CD4-positive, alpha-beta T cell treated with Interferon gamma for 1 hour (primary cell): ENCODE measurements around the gene DEPDC5.
A peak's percentile ranks its signal among the peaks of the same experiment; 100 is the strongest.
"Not testable (repeated sequence)": the region's sequence is repeated elsewhere in the genome, so short reads cannot be mapped to it uniquely, and the experiment has no call there.

ENCODE experiments used
- DNase-seq: peaks from one replicate; pipeline ENCODE4 v3.0.0-alpha.2; 2020

DEPDC5 gene

DNA sequence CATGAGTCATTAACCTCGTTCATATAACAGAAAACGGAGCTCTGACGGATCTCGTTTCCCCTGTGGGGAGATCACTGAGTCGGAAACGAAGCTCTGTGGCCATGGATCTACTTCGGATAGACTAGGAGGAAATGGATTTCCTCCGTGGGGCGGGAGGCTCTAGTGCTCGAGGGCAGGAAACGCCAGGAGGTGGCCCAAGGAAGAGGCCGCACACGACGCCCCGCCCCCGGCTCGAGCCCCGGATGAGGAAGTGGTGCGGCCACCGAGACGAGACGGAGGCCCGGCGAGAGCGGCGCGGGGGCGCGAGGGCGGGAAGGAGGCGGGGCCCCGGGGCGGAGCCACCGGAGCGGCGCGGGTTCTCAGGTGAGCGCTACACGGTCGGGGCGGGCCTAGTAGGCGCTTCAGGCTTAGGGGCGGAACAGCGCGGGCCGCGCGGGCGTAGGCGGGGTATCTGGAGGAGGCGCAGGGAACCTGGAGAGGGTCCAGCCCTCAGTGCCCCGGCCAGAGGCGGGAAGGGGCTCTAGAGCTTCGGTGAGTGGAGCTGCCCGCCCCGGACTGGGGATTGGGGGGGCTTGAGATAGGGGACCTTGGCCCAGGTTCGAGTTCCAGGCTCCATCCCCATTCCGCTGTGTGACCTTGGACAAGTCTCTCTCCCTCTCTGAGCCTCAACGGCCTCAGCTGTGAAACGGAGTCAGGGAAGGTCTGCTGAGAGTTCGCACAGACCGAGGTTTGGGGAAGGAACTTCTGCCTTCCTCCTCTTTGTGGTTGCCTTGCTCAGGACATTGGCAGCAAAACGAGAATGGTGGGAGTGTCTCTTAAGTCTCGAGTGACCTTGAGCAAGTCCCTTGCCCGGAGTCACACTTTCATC, at the start of gene DEPDC5:
Gene DEPDC5, plus strand, starts transcription at position 386 of the 868 bp plus-strand sequence. CDS start 903 bp downstream, outside the sequence.
- DNase-seq: peak; percentile 95

DNA sequence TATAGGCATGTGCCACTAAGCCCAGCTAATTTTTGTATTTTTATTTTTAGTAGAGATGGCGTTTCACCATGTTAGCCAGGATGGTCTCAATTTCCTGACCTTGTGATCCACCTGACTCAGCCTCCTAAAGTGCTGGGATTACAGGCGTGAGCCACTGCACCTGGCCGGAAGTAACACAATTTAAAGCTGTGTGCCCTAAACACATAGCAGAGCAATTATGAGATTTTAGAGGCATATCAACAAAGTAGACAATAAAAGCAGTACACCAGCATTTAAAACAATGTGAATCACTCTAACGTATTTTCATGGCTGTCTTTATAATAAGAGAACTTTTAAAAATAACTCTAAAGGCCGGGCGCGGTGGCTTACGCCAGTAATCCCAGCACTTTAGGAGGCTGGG, 46.3 kb upstream of the DEPDC5 start:
- DNase-seq: no peak

DNA sequence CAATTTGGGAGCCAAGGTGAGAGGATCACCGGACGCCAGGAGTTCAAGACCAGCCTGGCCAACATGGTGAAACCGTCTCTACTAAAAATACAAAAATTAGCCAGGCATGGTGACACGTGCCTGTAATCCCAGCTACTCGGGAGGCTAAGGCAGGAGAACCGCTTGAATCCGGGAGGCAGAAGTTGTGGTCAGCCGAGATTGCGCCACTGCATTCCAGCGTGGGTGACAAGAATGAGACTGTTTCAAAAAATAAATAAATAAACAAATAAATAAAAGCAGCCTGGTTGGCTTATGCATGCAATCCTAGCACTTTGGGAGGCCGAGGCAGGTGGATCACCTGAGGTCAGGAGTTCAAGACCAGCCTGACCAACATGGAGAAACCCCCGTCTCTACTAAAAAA, 42.6 kb upstream of the DEPDC5 start:
- DNase-seq: not testable (repeated sequence)

DNA sequence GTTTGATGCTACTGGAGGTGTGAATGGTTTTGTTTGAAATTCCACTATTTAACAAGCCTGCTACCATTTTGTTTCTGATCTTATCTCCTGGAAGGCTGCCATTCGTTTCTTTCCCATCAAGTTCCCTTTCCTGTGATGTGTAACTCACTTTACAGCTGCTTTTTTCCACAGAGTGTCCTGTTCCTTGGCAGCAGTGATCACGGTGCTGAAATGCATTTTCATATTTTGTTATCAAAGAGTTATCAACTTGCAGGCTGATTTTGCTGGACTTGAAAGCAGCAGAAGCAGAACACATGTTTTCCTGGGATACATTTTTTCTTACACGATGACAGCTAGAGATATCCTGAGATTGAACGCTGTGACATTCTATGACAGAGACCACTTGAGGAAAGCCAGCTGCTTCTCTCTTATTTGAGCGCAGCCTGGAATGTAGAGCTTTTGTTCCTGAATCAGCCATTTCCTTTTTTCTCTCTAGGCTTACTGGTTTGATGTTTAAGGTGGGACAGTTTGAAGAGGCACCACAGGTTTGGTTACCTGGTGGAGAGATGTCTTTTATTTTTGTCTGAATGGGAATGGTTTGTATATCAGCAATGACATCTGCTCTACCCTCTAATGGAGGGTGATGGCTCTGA, 38.6 kb upstream of the DEPDC5 start:
- DNase-seq: no peak

GRCh38 chr22:31719850-31720471, 33.9 kb upstream of the DEPDC5 start:
- no peak for DNase-seq

DNA sequence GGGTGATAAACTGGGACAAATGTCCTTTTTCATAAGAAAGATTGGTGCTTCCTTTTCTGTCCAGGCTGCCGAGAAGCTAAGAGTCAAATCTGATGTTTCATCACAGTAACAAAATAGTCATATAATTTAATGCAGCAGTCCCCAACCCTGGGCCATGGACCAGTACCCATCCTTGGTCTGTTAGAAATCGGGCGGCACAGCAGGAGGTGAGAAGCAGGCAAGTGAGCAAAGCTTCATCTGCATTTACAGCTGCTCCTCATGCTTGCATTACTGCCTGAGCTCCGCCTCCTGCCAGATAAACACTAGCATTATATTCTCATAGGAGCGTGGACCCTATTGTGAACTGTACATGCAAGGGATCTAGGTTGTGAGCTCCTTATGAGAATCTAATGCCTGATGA, 30.1 kb upstream of the DEPDC5 start:
- no peak for DNase-seq

GRCh38 chr22:31726692-31727091, 27.1 kb upstream of the DEPDC5 start:
- no peak for DNase-seq

DNA sequence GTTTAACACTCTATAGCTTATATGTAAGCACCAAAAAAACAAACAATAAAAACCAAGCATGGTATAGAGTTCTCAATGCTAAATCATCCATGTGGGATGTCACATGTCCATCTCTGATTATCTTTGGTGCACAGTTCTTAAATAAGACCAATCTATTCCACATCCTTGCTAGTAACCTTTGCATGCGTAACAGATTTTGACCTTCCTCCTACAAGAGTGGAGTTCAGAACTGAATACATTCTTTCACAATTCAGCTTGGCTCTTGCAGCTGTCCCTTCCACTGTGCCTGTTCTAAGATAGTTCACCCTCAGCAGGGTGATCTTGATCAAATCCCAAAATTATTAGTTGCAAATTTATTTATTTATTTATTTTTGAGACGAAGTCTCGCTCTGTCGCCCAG, 25.0 kb upstream of the DEPDC5 start:
- no peak for DNase-seq

DNA sequence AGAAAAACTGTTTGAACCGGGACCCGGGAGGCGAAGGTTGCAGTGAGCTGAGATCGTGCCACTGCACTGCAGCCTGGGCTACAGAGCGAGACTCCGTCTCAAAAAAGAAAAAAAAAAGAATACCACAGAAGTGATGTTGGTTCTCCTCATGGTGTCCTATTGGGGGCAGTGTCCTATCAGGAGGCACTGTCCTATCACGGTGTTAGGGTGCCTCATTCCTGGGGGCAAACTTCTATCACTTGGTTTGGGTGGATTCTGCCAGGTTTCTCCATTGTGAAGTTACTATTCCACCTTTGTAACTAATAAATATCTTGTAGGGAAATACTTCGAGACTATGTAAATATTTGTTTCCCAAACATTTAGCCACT, 23.5 kb upstream of the DEPDC5 start:
- DNase-seq: no peak

DNA sequence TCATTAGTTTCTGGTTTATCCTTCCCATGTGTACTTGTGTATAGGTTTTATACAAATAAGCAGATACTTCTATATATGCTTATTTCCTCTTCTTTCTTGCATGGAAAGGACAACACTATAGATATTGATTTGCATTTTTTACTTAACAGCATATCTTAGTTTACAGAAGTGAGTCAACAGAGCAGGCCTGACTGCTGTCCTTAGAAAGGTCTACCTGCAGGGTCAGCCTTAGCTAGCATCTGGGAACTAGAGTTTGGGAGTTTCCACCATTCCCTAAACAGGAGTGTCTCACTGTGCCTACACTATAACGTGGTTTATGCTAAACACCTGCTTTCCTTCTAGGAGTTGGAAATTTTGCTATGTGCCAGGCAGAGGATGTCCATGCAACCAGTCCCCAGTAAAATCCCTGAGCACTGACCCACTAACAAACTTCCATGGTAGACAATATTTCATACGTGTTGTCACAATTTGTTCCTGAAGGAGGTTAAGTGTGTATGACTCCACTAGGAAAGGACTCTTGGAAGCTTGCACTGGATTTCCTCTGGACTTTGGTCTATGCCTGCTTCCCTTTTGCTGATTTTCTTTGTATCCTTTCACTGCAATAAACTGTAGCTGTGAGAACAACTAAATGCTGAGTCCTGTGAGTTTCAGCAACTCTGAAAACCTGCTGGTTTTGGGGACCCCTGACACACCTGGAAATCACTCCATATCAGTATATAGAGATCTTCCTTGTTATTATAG, 21.6 kb upstream of the DEPDC5 start:
- DNase-seq: no peak

DNA sequence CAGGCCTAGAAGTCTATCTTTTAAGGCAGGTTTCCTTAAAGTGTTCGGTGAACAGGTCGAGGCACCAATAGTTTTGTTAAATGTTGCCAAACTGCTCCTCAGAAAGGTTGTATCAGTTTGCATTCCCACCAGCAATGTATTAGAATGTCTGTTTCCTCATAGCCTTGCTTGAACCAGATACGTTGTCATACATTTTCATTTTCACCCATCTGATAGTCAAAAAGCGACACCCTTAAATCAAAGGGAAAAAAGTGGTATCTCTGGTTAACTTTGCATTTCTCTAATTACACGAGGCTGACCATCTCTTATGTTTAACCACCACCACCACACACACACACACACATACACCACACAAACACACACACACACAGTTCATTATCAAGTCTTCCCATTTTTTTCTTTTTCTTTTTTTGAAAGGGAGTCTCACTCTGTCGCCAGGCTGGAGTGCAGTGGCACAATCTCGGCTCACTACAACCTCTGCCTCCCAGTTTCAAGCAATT, 20.2 kb upstream of the DEPDC5 start:
- no peak for DNase-seq

- no peak for DNase-seq
These were observed 19.3 kb upstream of the DEPDC5 start for GRCh38 chr22:31734512-31734911.

- DNase-seq: no peak
These were observed 17.4 kb upstream of the DEPDC5 start for GRCh38 chr22:31736458-31736857.

DNA sequence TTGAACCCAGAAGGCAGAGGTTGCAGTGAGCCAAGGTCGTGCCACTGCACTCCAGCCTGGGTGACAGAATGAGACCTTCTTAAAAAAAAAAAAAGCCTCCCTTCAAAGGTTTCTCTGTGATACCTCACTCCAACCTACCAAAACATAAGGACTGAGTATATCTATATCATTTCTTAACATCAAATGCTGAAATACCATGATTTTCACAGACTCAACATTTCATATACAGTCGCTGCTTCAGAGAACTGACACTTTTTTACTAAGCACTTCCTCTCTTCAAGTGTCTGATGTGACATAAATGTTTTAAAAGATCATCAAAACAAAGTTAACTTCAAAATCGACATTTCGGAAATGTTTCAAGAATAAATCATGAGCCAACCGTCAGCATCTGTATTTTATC, 15.9 kb upstream of the DEPDC5 start:
- no peak for DNase-seq

DNA sequence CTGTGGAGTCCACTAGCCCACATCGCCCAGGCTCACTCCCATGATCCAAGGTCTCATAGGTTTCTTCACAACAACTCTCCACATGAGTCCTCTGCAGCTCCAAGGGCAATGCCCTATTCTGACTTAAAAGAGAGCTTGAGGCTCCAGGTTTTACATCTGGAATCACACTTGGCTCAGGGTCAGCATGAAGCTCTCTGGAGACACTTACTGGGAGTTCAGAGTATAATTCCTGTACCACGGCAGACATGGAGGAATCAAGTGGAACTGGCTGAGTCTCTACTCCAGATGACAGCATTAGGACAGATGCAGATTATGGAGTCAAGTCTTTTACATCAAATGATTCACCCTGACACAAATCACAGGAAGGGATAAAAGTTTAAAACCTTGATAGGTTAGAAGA, 15.3 kb upstream of the DEPDC5 start:
- DNase-seq: no peak

DNA sequence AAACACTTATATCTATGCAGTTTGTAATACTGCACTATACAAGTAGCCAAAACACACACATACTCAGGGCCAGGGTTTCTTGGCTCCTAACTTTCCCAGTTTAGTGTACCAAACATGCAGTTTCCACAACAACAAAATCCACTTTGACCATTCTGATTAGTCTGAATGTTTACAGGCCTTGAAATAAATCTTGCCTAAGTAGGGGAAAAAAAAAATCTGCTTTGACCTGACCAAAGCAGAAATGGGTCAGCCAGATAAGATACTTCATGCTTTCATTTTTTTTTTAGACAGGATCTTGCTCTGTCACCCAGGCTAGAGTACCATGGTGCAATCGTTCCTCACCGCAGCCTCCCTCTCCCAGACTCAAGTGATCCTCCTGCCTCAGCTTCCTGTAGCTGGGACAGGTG, 14.0 kb upstream of the DEPDC5 start:
- DNase-seq: no peak

DNA sequence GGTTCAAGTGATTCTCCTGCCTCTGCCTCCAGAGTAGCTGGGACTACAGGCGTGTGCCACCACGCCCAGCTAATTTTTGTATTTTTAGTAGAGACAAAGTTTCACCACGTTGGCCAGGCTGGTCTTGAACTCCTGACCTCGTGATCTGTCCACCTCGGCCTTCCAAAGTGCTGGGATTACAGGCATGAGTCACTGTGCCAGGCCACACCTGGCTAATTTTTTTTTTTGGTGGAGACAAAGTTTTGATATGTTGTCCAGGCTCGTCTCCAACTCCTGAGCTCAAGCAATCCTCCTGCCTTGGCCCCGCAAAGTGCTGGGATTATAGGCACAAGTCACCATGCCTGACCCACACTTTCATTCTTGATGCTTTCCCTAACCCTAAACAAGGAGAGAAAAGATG, 13.5 kb upstream of the DEPDC5 start:
- DNase-seq: not testable (repeated sequence)

GRCh38 chr22:31742115-31742514, 11.7 kb upstream of the DEPDC5 start:
- DNase-seq: no peak

GRCh38 chr22:31742682-31743081, 11.1 kb upstream of the DEPDC5 start:
- DNase-seq: no peak

DNA sequence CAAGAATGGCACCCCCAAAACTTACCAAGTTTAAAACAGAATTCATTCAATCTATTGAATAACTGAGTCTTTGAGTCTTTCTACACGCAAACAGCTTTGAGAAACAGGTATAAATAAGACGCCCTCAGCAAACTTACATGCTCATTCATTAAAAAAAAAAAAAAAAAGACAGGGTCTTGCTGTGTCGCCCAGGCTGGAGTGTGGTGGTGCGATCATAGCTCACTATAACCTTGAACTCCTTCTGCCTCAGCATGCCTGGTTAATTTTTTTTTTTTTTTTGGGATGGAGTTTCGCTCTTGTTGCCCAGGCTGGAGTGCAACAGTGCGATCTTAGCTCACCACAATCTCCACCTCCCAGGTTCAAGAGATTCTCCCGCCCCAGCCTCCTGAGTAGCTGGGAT, 9.9 kb upstream of the DEPDC5 start:
- DNase-seq: no peak

- DNase-seq: no peak
These were observed 6.4 kb upstream of the DEPDC5 start for GRCh38 chr22:31747441-31747840.

GRCh38 chr22:31748490-31748889, 5.3 kb upstream of the DEPDC5 start:
- DNase-seq: no peak
